K562 (cell line): ENCODE results near the gene MEIS1. TPM values are rescaled to one million over a fixed set of nuclear protein-coding genes. Genes with fewer than 3 reads are reported as not detected.

Experiments
- CBX3 ChIP-seq, 2 experiments: IDR thresholded peaks; 1 replicate in 1 of 2; 2 replicates in 1 of 2; pipeline ENCODE4 v1.6.1; 2012; ENCODE audit warnings: inconsistent platforms in 2 of 2, low read length in 2 of 2, borderline replicate concordance in 1 of 2, control low read depth in 1 of 2
- CHD4 ChIP-seq: fragments of 200-600 bp; sonication (generic); IDR thresholded peaks from 3 replicates; pipeline ENCODE4 v1.6.1; 2012; ENCODE audit warnings: low read depth, mild to moderate bottlenecking, mixed read lengths, low read length, inconsistent platforms; ENCODE audit not compliant: insufficient read depth, insufficient replicate concordance, poor library complexity, severe bottlenecking
- KDM5B ChIP-seq: fragments of 200-600 bp; sonication (generic); IDR thresholded peaks from 2 replicates; pipeline ENCODE4 v1.6.1; 2012; ENCODE audit warnings: low read depth, mild to moderate bottlenecking, moderate library complexity, low read length, control low read depth, inconsistent platforms; ENCODE audit not compliant: insufficient replicate concordance
- LARP7 ChIP-seq: fragments of 450-650 bp; IDR thresholded peaks from 2 replicates; pipeline ENCODE4 v1.6.1; 2016
- MBD2 ChIP-seq: sonication (generic); IDR thresholded peaks from 2 replicates; pipeline ENCODE4 v1.6.1; 2016; ENCODE audit warnings: low read depth, borderline replicate concordance
- NFRKB ChIP-seq: fragments of 450-650 bp; IDR thresholded peaks from 2 replicates; pipeline ENCODE4 v1.6.1; 2016; ENCODE audit warnings: low read depth
- NRF1 ChIP-seq, 2 experiments: fragments of 450-650 bp; IDR thresholded peaks in 1 of 2; conservative IDR thresholded peaks in 1 of 2; 2 replicates each; pipeline ENCODE4 v1.6.1; 2014; ENCODE audit warnings: mild to moderate bottlenecking in 2 of 2
- PHF20 ChIP-seq: fragments of 450-650 bp; IDR thresholded peaks from 2 replicates; pipeline ENCODE4 v1.6.1; 2018; ENCODE audit not compliant: partially characterized antibody
- PHF21A ChIP-seq: fragments of 450-650 bp; IDR thresholded peaks from 2 replicates; pipeline ENCODE4 v1.6.1; 2017; ENCODE audit warnings: low read depth, borderline replicate concordance
- RBM39 ChIP-seq: fragments of 200-400 bp; formaldehyde crosslinking; optimal IDR thresholded peaks from 2 replicates; pipeline ENCODE3; 2018; ENCODE audit warnings: low read depth, low read length
- SOX6 ChIP-seq: fragments of 450-650 bp; IDR thresholded peaks from 2 replicates; pipeline ENCODE4 v1.6.1; 2014; ENCODE audit warnings: mild to moderate bottlenecking
- SREBF2 ChIP-seq: sonication (generic); formaldehyde crosslinking; IDR thresholded peaks from 2 replicates; pipeline ENCODE4 v1.4.0; 2020; ENCODE audit warnings: mild to moderate bottlenecking, missing genetic modification reagents
- TAF1 ChIP-seq: IDR thresholded peaks from 2 replicates; pipeline ENCODE4 v1.6.1; 2011; ENCODE audit warnings: mild to moderate bottlenecking, low read length, moderate library complexity; ENCODE audit not compliant: insufficient read depth, control insufficient read depth, severe bottlenecking; ENCODE audit errors: extremely low read depth
- TAF9B ChIP-seq: fragments of 450-650 bp; IDR thresholded peaks from 2 replicates; pipeline ENCODE4 v1.6.1; 2018; ENCODE audit warnings: mild to moderate bottlenecking; ENCODE audit not compliant: partially characterized antibody
- USF1 ChIP-seq: sonication (generic); formaldehyde crosslinking; IDR thresholded peaks from 2 replicates; pipeline ENCODE4 v1.9.0; 2022; ENCODE audit warnings: mild to moderate bottlenecking, missing genetic modification reagents
- ZFP36 ChIP-seq: fragments of 150-350 bp; IDR thresholded peaks from 2 replicates; pipeline ENCODE4 v1.6.1; 2018; ENCODE audit warnings: low read length, low read depth; ENCODE audit not compliant: partially characterized antibody
- ZNF12 ChIP-seq: sonication (generic); formaldehyde crosslinking; IDR thresholded peaks from 2 replicates; pipeline ENCODE4 v1.4.0; 2020; ENCODE audit warnings: mild to moderate bottlenecking, missing genetic modification reagents
- ZNF354B ChIP-seq: fragments of 250-450 bp; sonication (Bioruptor Pico); IDR thresholded peaks from 2 replicates; pipeline ENCODE4 v1.4.0; 2020
- ZNF57 ChIP-seq: fragments of 450-650 bp; formaldehyde crosslinking; IDR thresholded peaks from 2 replicates; pipeline ENCODE4 v1.4.0; 2020; ENCODE audit warnings: mild to moderate bottlenecking, moderate library complexity
- ZNF644 ChIP-seq: fragments of 200-800 bp; sonication (Bioruptor generic); IDR thresholded peaks from 2 replicates; pipeline ENCODE4 v1.6.1; 2016; ENCODE audit warnings: low read depth, missing genetic modification characterization, missing compliant biosample characterization
- polyA plus RNA-seq, 8 experiments: library from polyadenylated mRNA; depleted of rRNA in 4 of 8; stranded (reverse) in 5 of 8; unstranded in 3 of 8; fragments of >200 nt; fragmentation: Nextera tagmentation in 2 of 8; fragmentation: Illumina TruSeq in 1 of 8; extraction: Ambion mirVana in 2 of 8; extraction: Trizol in 1 of 8; gene quantifications; 2 replicates each; pipeline versions ENCODE4 v1.2.1 to v1.2.3, GENCODE V29; 2011 to 2014; ENCODE audit warnings: inconsistent platforms in 1 of 8, missing spikeins in 1 of 8
- total RNA-seq, 7 experiments: library from RNA; depleted of rRNA in 6 of 7; stranded (reverse); fragments of >200 nt in 6 of 7; fragmentation: Illumina TruSeq in 2 of 7; extraction: Trizol in 2 of 7; gene quantifications; 2 replicates each; pipeline versions ENCODE4 v1.2.1 to v1.2.3, GENCODE V29; 2011 to 2021; ENCODE audit warnings: low replicate concordance in 1 of 7
- TF ChIP-seq, protein P1 (sequence below): fragments of 450-650 bp; IDR thresholded peaks from 2 replicates; pipeline ENCODE4 v1.6.1; 2014; ENCODE audit warnings: low read depth, mild to moderate bottlenecking, moderate library complexity, borderline replicate concordance
- TF ChIP-seq, protein P2 (sequence below): IDR thresholded peaks from 2 replicates; pipeline ENCODE4 v1.6.1; 2011; ENCODE audit not compliant: insufficient read length; ENCODE audit errors: extremely low read depth
- TF ChIP-seq, protein P3 (sequence below): sonication (generic); formaldehyde crosslinking; IDR thresholded peaks from 2 replicates; pipeline ENCODE4 v1.8.0; 2022; ENCODE audit warnings: mild to moderate bottlenecking, missing genetic modification reagents

Gene MEIS1
- total and polyA plus RNA-seq, 9 of the 15 experiments (the other 6 are each of a cell fraction or from before 2014, with no cell fraction given): 2.3 to 9.0 (median 5.9) TPM

GRCh38 chr2:66434679-66435548 is at the start of gene MEIS1 (continued):
- TF ChIP-seq RBM39: no peak
- TF ChIP-seq CBX3 (IDR thresholded peaks at IDR 0.05; ENCODE audit: borderline replicate concordance in 1 of 2, low read length in 2 of 2): 0 out of 3 replicates have a peak, but pooled peaks of 1 of the 2 experiments have one; percentile 52
- 0 out of 2 replicates have a peak, but pooled peaks have one; percentile 33 for TF ChIP-seq ZNF644 (tag)
- TF ChIP-seq, protein P1, sequence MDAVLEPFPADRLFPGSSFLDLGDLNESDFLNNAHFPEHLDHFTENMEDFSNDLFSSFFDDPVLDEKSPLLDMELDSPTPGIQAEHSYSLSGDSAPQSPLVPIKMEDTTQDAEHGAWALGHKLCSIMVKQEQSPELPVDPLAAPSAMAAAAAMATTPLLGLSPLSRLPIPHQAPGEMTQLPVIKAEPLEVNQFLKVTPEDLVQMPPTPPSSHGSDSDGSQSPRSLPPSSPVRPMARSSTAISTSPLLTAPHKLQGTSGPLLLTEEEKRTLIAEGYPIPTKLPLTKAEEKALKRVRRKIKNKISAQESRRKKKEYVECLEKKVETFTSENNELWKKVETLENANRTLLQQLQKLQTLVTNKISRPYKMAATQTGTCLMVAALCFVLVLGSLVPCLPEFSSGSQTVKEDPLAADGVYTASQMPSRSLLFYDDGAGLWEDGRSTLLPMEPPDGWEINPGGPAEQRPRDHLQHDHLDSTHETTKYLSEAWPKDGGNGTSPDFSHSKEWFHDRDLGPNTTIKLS: no peak
- TF ChIP-seq ZNF354B (CRISPR knock-in tag): no peak
- peak; percentile 88 for TF ChIP-seq TAF1
- TF ChIP-seq, protein P2, sequence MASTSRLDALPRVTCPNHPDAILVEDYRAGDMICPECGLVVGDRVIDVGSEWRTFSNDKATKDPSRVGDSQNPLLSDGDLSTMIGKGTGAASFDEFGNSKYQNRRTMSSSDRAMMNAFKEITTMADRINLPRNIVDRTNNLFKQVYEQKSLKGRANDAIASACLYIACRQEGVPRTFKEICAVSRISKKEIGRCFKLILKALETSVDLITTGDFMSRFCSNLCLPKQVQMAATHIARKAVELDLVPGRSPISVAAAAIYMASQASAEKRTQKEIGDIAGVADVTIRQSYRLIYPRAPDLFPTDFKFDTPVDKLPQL: no peak
- no peak for TF ChIP-seq ZNF57 (CRISPR knock-in tag)
- peak; percentile 19 to 21; a peak in 1 of 4 replicates for TF ChIP-seq NRF1 (conservative IDR thresholded peaks at IDR 0.05 in 1 of 2, IDR thresholded peaks at IDR 0.05 in 1 of 2)
- peak; percentile 82 for TF ChIP-seq PHF20
- peak; percentile 94 for TF ChIP-seq MBD2
- peak; percentile 74 for TF ChIP-seq NFRKB
- TF ChIP-seq SOX6: peak; percentile 62
- TF ChIP-seq, protein P3, sequence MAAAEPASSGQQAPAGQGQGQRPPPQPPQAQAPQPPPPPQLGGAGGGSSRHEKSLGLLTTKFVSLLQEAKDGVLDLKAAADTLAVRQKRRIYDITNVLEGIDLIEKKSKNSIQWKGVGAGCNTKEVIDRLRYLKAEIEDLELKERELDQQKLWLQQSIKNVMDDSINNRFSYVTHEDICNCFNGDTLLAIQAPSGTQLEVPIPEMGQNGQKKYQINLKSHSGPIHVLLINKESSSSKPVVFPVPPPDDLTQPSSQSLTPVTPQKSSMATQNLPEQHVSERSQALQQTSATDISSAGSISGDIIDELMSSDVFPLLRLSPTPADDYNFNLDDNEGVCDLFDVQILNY (CRISPR knock-in tag): no peak
- TF ChIP-seq SREBF2: no peak
- peak; percentile 87 for TF ChIP-seq TAF9B
- peak; percentile 66 for TF ChIP-seq KDM5B
- peak; percentile 34; the same call in 1 of the 2 replicates for TF ChIP-seq LARP7
- peak; percentile 57; the same call in 1 of the 2 replicates for TF ChIP-seq PHF21A
- no peak for TF ChIP-seq USF1 (CRISPR knock-in tag)
- no peak for TF ChIP-seq CHD4
- no peak for TF ChIP-seq ZNF12
- peak; percentile 21 for TF ChIP-seq ZFP36
